Effector memory CD8-positive, alpha-beta T cell (primary cell): ENCODE measurements around the gene IER5.

ENCODE experiments used
- ATAC-seq: fragments of 150-1000 bp; cut with Tn5 transposase; replicated peaks from 2 replicates; pipeline ENCODE4 v1.10.0; 2021; ENCODE audit warnings: mild to moderate bottlenecking, moderate library complexity
- DNase-seq, 3 experiments: peaks; one replicate each; pipeline ENCODE4 v3.0.0; 2021
- H3K27ac Mint-ChIP-seq, 2 donors: one replicate each; pipeline ENCODE4 v1.8.0; 2022; ENCODE audit warnings: mild to moderate bottlenecking in 2 of 2, mixed read lengths in 2 of 2, moderate library complexity in 2 of 2
- H3K27me3 Mint-ChIP-seq, 2 donors: one replicate each; pipeline ENCODE4 v1.8.0; 2022; ENCODE audit warnings: mixed read lengths in 2 of 2
- H3K36me3 Mint-ChIP-seq: one replicate; pipeline ENCODE4 v1.8.0; 2022; ENCODE audit warnings: mild to moderate bottlenecking, moderate library complexity, mixed read lengths; ENCODE audit not compliant: insufficient read depth
- H3K4me1 Mint-ChIP-seq, 2 donors: one replicate each; pipeline ENCODE4 v1.8.0; 2022; ENCODE audit warnings: low read depth in 2 of 2, mixed read lengths in 2 of 2
- H3K4me3 Mint-ChIP-seq, 2 donors: one replicate each; pipeline ENCODE4 v1.8.0; 2022; ENCODE audit warnings: mild to moderate bottlenecking in 2 of 2, mixed read lengths in 2 of 2, moderate library complexity in 2 of 2
- H3K9me3 Mint-ChIP-seq, 2 donors: one replicate each; pipeline ENCODE4 v1.8.0; 2022; ENCODE audit warnings: mixed read lengths in 2 of 2

The IER5 gene

GRCh38 chr1:181094416-181095212 is 6.1 kb downstream of the IER5 start:
- Mint-ChIP-seq H3K4me3 (no peak overlapping the region), H3K9me3 (no peaks in the 10 kb centered on the region), H3K36me3 (peaks cover 31% of the 10 kb centered on the region), H3K27me3 (no peaks in the 10 kb centered on the region), H3K27ac (no peak overlapping the region), H3K4me1 (peaks cover 36 to 46% of the 10 kb centered on the region in 2 donors)
- no peak for ATAC-seq
- no peak for DNase-seq

- H3K27me3 Mint-ChIP-seq: no peaks in the 10 kb centered on the region
- H3K27ac Mint-ChIP-seq: no peak overlapping the region
- no peak overlapping the region for H3K4me3 Mint-ChIP-seq
- H3K4me1 Mint-ChIP-seq: peaks cover 35 to 46% of the 10 kb centered on the region in 2 donors
- peaks cover 24% of the 10 kb centered on the region for H3K36me3 Mint-ChIP-seq
- ATAC-seq (no peak), DNase-seq (no peak)
- H3K9me3 Mint-ChIP-seq: no peaks in the 10 kb centered on the region
Measured at GRCh38 chr1:181095260-181095659, 6.8 kb downstream of the IER5 start.

- H3K27ac Mint-ChIP-seq: no peak overlapping the region
- peaks cover 19% of the 10 kb centered on the region for H3K36me3 Mint-ChIP-seq
- peaks cover 40 to 49% of the 10 kb centered on the region in 2 donors for H3K4me1 Mint-ChIP-seq
- H3K9me3 Mint-ChIP-seq: no peaks in the 10 kb centered on the region
- ATAC-seq: no peak
- no peak overlapping the region for H3K4me3 Mint-ChIP-seq
- no peaks in the 10 kb centered on the region for H3K27me3 Mint-ChIP-seq
- no peak for DNase-seq
Measured at GRCh38 chr1:181095763-181096184, 7.3 kb downstream of the IER5 start.

GRCh38 chr1:181097242-181097641 is 8.7 kb downstream of the IER5 start:
- no peak for DNase-seq
- Mint-ChIP-seq H3K27me3 (no peaks in the 10 kb centered on the region), H3K4me1 (peaks cover 32 to 38% of the 10 kb centered on the region in 2 donors), H3K9me3 (no peaks in the 10 kb centered on the region), H3K36me3 (peaks cover 10% of the 10 kb centered on the region), H3K4me3 (no peak overlapping the region), H3K27ac (no peak overlapping the region)
- ATAC-seq: no peak

- Mint-ChIP-seq H3K9me3 (no peaks in the 10 kb centered on the region), H3K27ac (peak overlapping the region; percentile 9 to 75), H3K36me3 (peaks cover 9% of the 10 kb centered on the region), H3K4me1 (peaks cover 27 to 38% of the 10 kb centered on the region in 2 donors), H3K4me3 (peak overlapping the region in 1 of 2 donors; percentile 7), H3K27me3 (no peaks in the 10 kb centered on the region)
- ATAC-seq (peak; percentile 34), DNase-seq (no peak)
Measured at GRCh38 chr1:181099152-181100014, 10.9 kb downstream of the IER5 start.

GRCh38 chr1:181100015-181100905 is 11.8 kb downstream of the IER5 start:
- no peak for DNase-seq
- Mint-ChIP-seq H3K9me3 (no peaks in the 10 kb centered on the region), H3K4me1 (peaks cover 25 to 35% of the 10 kb centered on the region in 2 donors), H3K27me3 (no peaks in the 10 kb centered on the region), H3K36me3 (peaks cover 15% of the 10 kb centered on the region), H3K4me3 (no peak overlapping the region), H3K27ac (peak overlapping the region in 1 of 2 donors; percentile 75)
- no peak for ATAC-seq

- ATAC-seq (no peak), DNase-seq (no peak)
- Mint-ChIP-seq H3K9me3 (no peaks in the 10 kb centered on the region), H3K4me3 (no peak overlapping the region), H3K27ac (peak overlapping the region in 1 of 2 donors; percentile 75), H3K4me1 (peaks cover 28 to 39% of the 10 kb centered on the region in 2 donors), H3K36me3 (peaks cover 21% of the 10 kb centered on the region), H3K27me3 (no peaks in the 10 kb centered on the region)
Measured at GRCh38 chr1:181100934-181101333, 12.4 kb downstream of the IER5 start.

GRCh38 chr1:181101581-181102226 is 13.2 kb downstream of the IER5 start:
- Mint-ChIP-seq H3K27ac (peak overlapping the region in 1 of 2 donors; percentile 75), H3K4me1 (peaks cover 30 to 42% of the 10 kb centered on the region in 2 donors), H3K36me3 (peaks cover 22% of the 10 kb centered on the region), H3K4me3 (no peak overlapping the region), H3K9me3 (no peaks in the 10 kb centered on the region), H3K27me3 (no peaks in the 10 kb centered on the region)
- no peak for DNase-seq
- ATAC-seq: no peak

- Mint-ChIP-seq H3K4me3 (no peak overlapping the region), H3K9me3 (no peaks in the 10 kb centered on the region), H3K4me1 (peaks cover 30 to 42% of the 10 kb centered on the region in 2 donors), H3K36me3 (peaks cover 20% of the 10 kb centered on the region), H3K27me3 (peaks cover 0 to 2% of the 10 kb centered on the region in 2 donors), H3K27ac (peak overlapping the region in 1 of 2 donors; percentile 71)
- ATAC-seq (no peak), DNase-seq (no peak)
Measured at GRCh38 chr1:181102841-181103240, 14.3 kb downstream of the IER5 start.

- peaks cover under 1 to 8% of the 10 kb centered on the region in 2 donors for H3K27me3 Mint-ChIP-seq
- no peak overlapping the region for H3K4me3 Mint-ChIP-seq
- H3K27ac Mint-ChIP-seq: peak overlapping the region in 1 of 2 donors; percentile 71
- no peaks in the 10 kb centered on the region for H3K9me3 Mint-ChIP-seq
- H3K4me1 Mint-ChIP-seq: peaks cover 30 to 43% of the 10 kb centered on the region in 2 donors
- ATAC-seq (no peak), DNase-seq (no peak)
- peaks cover 20% of the 10 kb centered on the region for H3K36me3 Mint-ChIP-seq
Measured at GRCh38 chr1:181103399-181103798, 14.9 kb downstream of the IER5 start.

GRCh38 chr1:181104042-181104789 is 15.7 kb downstream of the IER5 start:
- DNase-seq: no peak
- Mint-ChIP-seq H3K4me1 (peaks cover 26 to 44% of the 10 kb centered on the region in 2 donors), H3K36me3 (peaks cover 20% of the 10 kb centered on the region), H3K27me3 (peaks cover 5 to 15% of the 10 kb centered on the region in 2 donors), H3K4me3 (peak overlapping the region; percentile 79 to 85), H3K9me3 (no peaks in the 10 kb centered on the region), H3K27ac (peak overlapping the region; percentile 81 to 85)
- no peak for ATAC-seq

- H3K36me3 Mint-ChIP-seq: peaks cover 20% of the 10 kb centered on the region
- peaks cover 22 to 38% of the 10 kb centered on the region in 2 donors for H3K4me1 Mint-ChIP-seq
- H3K27me3 Mint-ChIP-seq: peaks cover 5 to 20% of the 10 kb centered on the region in 2 donors
- DNase-seq (peak; percentile 37 to 47 (median 46)), ATAC-seq (peak; percentile 40)
- H3K27ac Mint-ChIP-seq: peak overlapping the region; percentile 81 to 85
- H3K9me3 Mint-ChIP-seq: no peaks in the 10 kb centered on the region
- peak overlapping the region; percentile 79 to 85 for H3K4me3 Mint-ChIP-seq
Measured at GRCh38 chr1:181104790-181105133, 16.3 kb downstream of the IER5 start.
